ENCODE results near the gene MYRF.

The MYRF gene

DNA sequence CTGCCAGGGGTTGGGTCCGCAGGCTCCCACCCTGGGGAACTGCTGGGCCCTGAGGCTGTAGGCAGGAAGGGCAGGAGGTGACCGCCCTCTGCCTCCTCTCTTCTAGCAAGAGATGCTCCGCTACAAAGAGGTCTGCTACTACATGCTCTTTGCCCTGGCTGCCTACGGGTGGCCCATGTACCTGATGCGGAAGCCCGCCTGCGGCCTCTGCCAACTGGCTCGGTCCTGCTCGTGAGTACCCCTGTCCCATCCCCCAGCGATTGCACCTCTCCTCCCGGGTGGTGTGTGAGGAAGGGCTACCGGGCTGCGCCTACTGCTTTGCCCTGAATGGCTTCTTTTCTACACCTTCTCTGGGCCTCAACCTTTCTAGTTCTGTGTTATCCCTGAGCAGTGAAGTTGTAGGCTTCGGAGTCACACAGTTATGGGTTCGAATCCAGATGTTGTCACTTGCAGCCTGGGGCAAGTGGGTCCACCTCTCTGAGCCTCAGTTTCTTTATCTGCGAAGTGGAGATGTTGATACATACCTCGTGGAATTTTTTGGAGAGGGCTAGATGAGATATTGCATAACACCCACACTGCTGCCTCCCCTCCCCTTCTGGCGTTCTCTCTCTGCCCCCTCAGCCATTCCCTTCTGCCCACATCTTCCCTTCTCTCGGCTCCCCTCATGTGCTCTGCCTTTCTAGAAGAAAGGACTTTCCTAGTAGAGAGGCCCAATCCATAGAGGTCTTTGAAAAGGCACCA, 21.1 kb upstream of the MYRF start:
- no peak for TF ChIP-seq CEBPB (IDR thresholded peaks at IDR 0.05)
- TF ChIP-seq TCF12 (IDR thresholded peaks at IDR 0.05; ENCODE audit: low read depth), result no peak
- TF ChIP-seq NFIC (IDR thresholded peaks at IDR 0.05), result no peak
- TF ChIP-seq FOXM1 (IDR thresholded peaks at IDR 0.05; ENCODE audit: borderline replicate concordance, low read depth), result no peak
- TF ChIP-seq, protein P1, sequence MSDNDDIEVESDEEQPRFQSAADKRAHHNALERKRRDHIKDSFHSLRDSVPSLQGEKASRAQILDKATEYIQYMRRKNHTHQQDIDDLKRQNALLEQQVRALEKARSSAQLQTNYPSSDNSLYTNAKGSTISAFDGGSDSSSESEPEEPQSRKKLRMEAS (IDR thresholded peaks at IDR 0.05), result no peak
- TF ChIP-seq YY1 (IDR thresholded peaks at IDR 0.05; ENCODE audit: low read depth), result no peak
- TF ChIP-seq ZBTB7A (IDR thresholded peaks at IDR 0.05; ENCODE audit: low read depth), result no peak
- TF ChIP-seq, protein P2, sequence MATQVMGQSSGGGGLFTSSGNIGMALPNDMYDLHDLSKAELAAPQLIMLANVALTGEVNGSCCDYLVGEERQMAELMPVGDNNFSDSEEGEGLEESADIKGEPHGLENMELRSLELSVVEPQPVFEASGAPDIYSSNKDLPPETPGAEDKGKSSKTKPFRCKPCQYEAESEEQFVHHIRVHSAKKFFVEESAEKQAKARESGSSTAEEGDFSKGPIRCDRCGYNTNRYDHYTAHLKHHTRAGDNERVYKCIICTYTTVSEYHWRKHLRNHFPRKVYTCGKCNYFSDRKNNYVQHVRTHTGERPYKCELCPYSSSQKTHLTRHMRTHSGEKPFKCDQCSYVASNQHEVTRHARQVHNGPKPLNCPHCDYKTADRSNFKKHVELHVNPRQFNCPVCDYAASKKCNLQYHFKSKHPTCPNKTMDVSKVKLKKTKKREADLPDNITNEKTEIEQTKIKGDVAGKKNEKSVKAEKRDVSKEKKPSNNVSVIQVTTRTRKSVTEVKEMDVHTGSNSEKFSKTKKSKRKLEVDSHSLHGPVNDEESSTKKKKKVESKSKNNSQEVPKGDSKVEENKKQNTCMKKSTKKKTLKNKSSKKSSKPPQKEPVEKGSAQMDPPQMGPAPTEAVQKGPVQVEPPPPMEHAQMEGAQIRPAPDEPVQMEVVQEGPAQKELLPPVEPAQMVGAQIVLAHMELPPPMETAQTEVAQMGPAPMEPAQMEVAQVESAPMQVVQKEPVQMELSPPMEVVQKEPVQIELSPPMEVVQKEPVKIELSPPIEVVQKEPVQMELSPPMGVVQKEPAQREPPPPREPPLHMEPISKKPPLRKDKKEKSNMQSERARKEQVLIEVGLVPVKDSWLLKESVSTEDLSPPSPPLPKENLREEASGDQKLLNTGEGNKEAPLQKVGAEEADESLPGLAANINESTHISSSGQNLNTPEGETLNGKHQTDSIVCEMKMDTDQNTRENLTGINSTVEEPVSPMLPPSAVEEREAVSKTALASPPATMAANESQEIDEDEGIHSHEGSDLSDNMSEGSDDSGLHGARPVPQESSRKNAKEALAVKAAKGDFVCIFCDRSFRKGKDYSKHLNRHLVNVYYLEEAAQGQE (IDR thresholded peaks at IDR 0.05; ENCODE audit: low read depth), result no peak
- TF ChIP-seq CREB1 (IDR thresholded peaks at IDR 0.05; ENCODE audit: low read depth), result no peak

GRCh38 chr11:61731952-61732675, 20.3 kb upstream of the MYRF start:
- TF ChIP-seq ZBTB7A (IDR thresholded peaks at IDR 0.05; ENCODE audit: low read depth), result no peak
- TF ChIP-seq, protein P1 (IDR thresholded peaks at IDR 0.05), result no peak
- no peak for TF ChIP-seq TAF1 (IDR thresholded peaks at IDR 0.05; ENCODE audit: low read depth)
- no peak for TF ChIP-seq CREB1 (IDR thresholded peaks at IDR 0.05; ENCODE audit: low read depth)
- no peak for TF ChIP-seq EP300 (IDR thresholded peaks at IDR 0.05; ENCODE audit: borderline replicate concordance)
- no peak for TF ChIP-seq TCF12 (IDR thresholded peaks at IDR 0.05; ENCODE audit: low read depth)
- no peak for TF ChIP-seq NFIC (IDR thresholded peaks at IDR 0.05)
- no peak for TF ChIP-seq USF1 (IDR thresholded peaks at IDR 0.05)
- no peak for TF ChIP-seq EGR1 (IDR thresholded peaks at IDR 0.05)
- TF ChIP-seq, protein P2 (IDR thresholded peaks at IDR 0.05; ENCODE audit: low read depth), result no peak
- TF ChIP-seq TEAD4 (IDR thresholded peaks at IDR 0.05), result no peak
- TF ChIP-seq YY1 (IDR thresholded peaks at IDR 0.05; ENCODE audit: low read depth), result no peak
- no peak for TF ChIP-seq RAD21 (IDR thresholded peaks at IDR 0.05; ENCODE audit: low read depth)
- no peak for TF ChIP-seq FOXM1 (IDR thresholded peaks at IDR 0.05; ENCODE audit: borderline replicate concordance, low read depth)
- TF ChIP-seq CEBPB (IDR thresholded peaks at IDR 0.05), result no peak

DNA sequence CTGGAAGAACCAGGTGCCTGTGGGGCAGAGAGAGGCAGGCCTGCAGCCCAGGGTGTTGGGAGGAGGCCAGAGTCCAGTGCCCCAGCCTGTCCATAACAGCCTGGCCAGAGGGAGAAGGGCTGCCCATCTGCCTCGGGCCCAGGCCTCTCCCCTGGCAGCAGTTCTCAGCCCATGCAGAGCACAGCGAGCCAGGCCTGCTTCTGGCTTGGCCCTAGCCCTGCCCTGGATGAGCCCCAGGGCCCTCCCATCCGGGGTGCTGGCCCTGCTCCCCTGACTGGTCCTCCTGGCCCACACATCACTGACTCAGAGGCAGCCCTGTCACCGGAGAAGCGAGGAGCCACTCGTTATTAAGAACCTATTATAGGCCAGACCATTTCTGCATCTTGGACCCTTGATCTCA, 19.7 kb upstream of the MYRF start:
- no peak for TF ChIP-seq TAF1 (IDR thresholded peaks at IDR 0.05; ENCODE audit: low read depth)

DNA sequence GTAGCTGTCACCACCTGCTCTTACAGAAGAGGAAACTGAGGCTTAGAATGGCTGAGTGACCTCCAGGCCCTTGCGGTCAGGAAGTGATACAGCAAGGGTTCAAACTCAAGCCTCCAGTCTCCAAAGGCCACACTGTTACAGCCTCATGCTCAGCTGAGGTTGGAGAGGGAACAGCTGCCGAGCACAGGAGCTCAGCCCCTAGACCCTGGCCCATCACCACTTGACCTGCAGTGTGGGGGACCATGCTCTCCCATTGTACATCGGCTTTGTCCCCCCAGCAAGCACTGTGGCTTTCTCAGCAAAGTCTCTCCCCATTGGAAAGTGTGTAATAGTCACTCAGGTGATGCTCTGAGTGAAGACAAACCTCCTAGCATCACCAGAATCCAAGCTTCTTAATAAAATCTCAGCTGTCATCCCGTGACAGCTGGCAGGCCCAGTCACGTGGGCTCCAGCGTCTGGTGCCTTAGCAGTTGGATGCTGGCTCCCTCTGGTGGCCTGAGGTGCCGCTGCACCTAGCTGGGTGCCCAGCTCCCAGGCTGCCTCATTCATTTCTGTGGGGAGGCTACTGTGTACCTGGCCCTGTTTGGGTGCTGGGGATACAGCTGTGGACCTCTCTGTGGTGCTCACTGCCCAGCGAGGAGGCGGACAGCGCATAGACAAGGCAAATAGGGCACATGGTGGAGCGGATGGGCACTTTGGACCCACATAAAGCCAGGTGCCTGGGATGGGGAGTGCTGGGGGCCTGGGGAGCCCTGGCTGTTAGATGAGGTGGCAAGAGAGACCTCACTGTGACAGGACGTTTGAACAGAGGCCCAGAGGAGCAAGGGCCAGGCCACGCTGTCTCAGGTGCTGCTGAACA, 19.1 kb upstream of the MYRF start:
- no peak for TF ChIP-seq ZBTB7A (IDR thresholded peaks at IDR 0.05; ENCODE audit: low read depth)
- no peak for TF ChIP-seq EGR1 (IDR thresholded peaks at IDR 0.05)
- no peak for TF ChIP-seq NFIC (IDR thresholded peaks at IDR 0.05)
- TF ChIP-seq CEBPB (IDR thresholded peaks at IDR 0.05), result no peak
- TF ChIP-seq EP300 (IDR thresholded peaks at IDR 0.05; ENCODE audit: borderline replicate concordance), result no peak
- no peak for TF ChIP-seq FOXM1 (IDR thresholded peaks at IDR 0.05; ENCODE audit: borderline replicate concordance, low read depth)
- TF ChIP-seq TEAD4 (IDR thresholded peaks at IDR 0.05), result no peak
- TF ChIP-seq CREB1 (IDR thresholded peaks at IDR 0.05; ENCODE audit: low read depth), result no peak
- TF ChIP-seq, protein P2 (IDR thresholded peaks at IDR 0.05; ENCODE audit: low read depth), result no peak
- TF ChIP-seq RAD21 (IDR thresholded peaks at IDR 0.05; ENCODE audit: low read depth), result peak; percentile 97
- TF ChIP-seq YY1 (IDR thresholded peaks at IDR 0.05; ENCODE audit: low read depth), result no peak
- TF ChIP-seq, protein P1 (IDR thresholded peaks at IDR 0.05), result peak; percentile 69
- TF ChIP-seq TCF12 (IDR thresholded peaks at IDR 0.05; ENCODE audit: low read depth), result no peak
- TF ChIP-seq USF1 (IDR thresholded peaks at IDR 0.05), result peak; percentile 99
